IgD-negative memory B cell (primary cell): ENCODE results near the gene CLDN24. TPM values are rescaled to one million over a fixed set of nuclear protein-coding genes. Genes with fewer than 3 reads are reported as not detected.
A peak's percentile ranks its signal among the peaks of the same experiment; 100 is the strongest.

Experiments used
- H3K27ac Mint-ChIP-seq, 3 donors: one replicate each; pipeline ENCODE4 v1.8.0; 2020 to 2022; ENCODE audit warnings: mild to moderate bottlenecking in 3 of 3, mixed read lengths in 3 of 3, moderate library complexity in 1 of 3
- H3K27me3 Mint-ChIP-seq: one replicate; pipeline ENCODE4 v1.8.0; 2021; ENCODE audit warnings: mixed read lengths
- H3K36me3 Mint-ChIP-seq: one replicate; pipeline ENCODE4 v1.8.0; 2020; ENCODE audit warnings: mild to moderate bottlenecking, mixed read lengths
- H3K4me1 Mint-ChIP-seq, 3 donors: one replicate each; pipeline ENCODE4 v1.8.0; 2020 to 2022; ENCODE audit warnings: mixed read lengths in 3 of 3, mild to moderate bottlenecking in 1 of 3
- H3K4me3 Mint-ChIP-seq, 4 donors: one replicate each; pipeline ENCODE4 v1.8.0; 2020 to 2022; ENCODE audit warnings: mild to moderate bottlenecking in 4 of 4, mixed read lengths in 4 of 4, moderate library complexity in 3 of 4
- H3K9me3 Mint-ChIP-seq, 3 donors: one replicate each; pipeline ENCODE4 v1.8.0; 2020 to 2021; ENCODE audit warnings: mixed read lengths in 3 of 3, mild to moderate bottlenecking in 1 of 3
- polyA plus RNA-seq: library from polyadenylated mRNA; unstranded; fragments of 300-500 nt; fragmentation: Illumina TruSeq; gene quantifications from one replicate; pipeline ENCODE4 v1.2.3, GENCODE V29; 2021

Gene CLDN24
- not detected for polyA plus RNA-seq

GRCh38 chr4:183322326-183322725 lies at the start of gene CLDN24:
TSS of gene CLDN24 (minus strand) at chr4:183322426. CDS start at chr4:183322426, 0 bp downstream.
- Mint-ChIP-seq H3K27ac (no peak within 1 kb of the TSS), H3K27me3 (peaks cover 10% of the 10 kb centered on the region), H3K4me3 (no peak within 1 kb of the TSS), H3K36me3 (no peaks in the 10 kb centered on the region), H3K9me3 (peaks cover 0 to 7% (median 1%) of the 10 kb centered on the region in 3 donors), H3K4me1 (no peaks in the 10 kb centered on the region)

- Mint-ChIP-seq H3K4me3 (no peak overlapping the region), H3K4me1 (peaks cover 0 to 2% (median 0%) of the 10 kb centered on the region in 3 donors), H3K27ac (no peak overlapping the region)
Observed at GRCh38 chr4:183370786-183371185, 48.6 kb upstream of the CLDN24 start.

GRCh38 chr4:183369073-183369472 lies 46.8 kb upstream of the CLDN24 start:
- Mint-ChIP-seq H3K9me3 (peaks cover 0 to 4% (median 3%) of the 10 kb centered on the region in 3 donors), H3K4me1 (peaks cover 0 to 2% (median 0%) of the 10 kb centered on the region in 3 donors), H3K27ac (no peak overlapping the region), H3K36me3 (peaks cover 2% of the 10 kb centered on the region), H3K27me3 (peaks cover under 1% of the 10 kb centered on the region), H3K4me3 (no peak overlapping the region)

More at GRCh38 chr4:183370786-183371185, 48.6 kb upstream of the CLDN24 start:
- H3K36me3 Mint-ChIP-seq = peaks cover 3% of the 10 kb centered on the region
- peaks cover 0 to 4% (median 3%) of the 10 kb centered on the region in 3 donors for H3K9me3 Mint-ChIP-seq
- H3K27me3 Mint-ChIP-seq = no peaks in the 10 kb centered on the region

DNA sequence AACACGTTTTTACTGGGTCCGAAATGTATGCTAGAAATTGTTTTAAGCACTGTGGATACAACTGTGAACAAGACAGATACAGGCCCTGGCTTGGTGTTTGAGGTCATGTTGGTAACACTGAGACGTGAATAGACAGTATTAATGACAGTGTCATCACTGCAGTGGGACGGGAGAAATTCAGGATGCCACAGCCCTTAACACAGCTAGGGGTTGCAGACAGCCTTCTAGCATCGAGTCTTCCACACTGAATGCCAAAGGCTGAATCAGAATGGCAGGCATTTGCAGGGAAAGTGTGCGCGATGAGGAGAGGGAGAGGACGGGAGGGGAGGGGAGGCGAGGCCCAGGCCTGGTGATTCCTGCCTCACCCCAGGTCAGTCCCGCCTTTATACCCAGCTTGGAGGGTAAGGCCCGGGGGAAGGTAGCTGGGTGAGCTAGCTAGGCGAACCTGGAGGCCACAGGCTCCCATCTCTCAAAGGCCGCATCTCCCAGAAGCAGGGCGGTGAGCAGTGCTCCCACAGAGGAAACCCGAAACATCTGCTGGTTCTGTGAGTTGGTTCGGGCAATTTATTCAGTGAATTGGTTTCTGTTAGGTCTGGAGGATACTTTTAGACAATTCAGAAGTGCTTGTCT lies 44.1 kb upstream of the CLDN24 start:
- Mint-ChIP-seq H3K4me1 (peaks cover 0 to 2% (median 0%) of the 10 kb centered on the region in 3 donors), H3K27me3 (peaks cover 6% of the 10 kb centered on the region), H3K36me3 (peaks cover 2% of the 10 kb centered on the region), H3K9me3 (peaks cover 0 to 2% (median 0%) of the 10 kb centered on the region in 3 donors), H3K4me3 (no peak overlapping the region), H3K27ac (peak overlapping the region in 1 of 3 donors; percentile 51)

DNA sequence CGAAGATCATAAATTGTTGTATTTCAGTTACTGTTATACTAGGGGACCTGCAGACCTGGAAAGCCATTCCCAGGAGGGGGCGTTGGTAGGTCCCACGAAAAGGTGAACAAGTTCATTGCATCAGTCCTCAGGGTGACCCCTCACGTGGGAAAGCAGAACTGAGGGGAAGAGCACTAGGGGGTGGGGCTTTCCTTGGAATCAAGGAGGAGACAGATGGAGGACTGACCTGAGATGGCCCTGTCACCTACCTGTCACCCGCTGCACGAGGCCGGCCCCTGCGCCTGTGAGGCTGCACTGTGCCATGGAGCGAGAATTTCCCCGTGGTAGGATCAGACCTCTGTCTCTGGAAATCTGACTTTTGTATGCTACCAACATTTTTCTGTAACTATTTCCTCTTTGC lies 41.8 kb upstream of the CLDN24 start:
- H3K9me3 Mint-ChIP-seq = peaks cover 0 to 2% (median 0%) of the 10 kb centered on the region in 3 donors
- no peak overlapping the region for H3K27ac Mint-ChIP-seq
- peaks cover 2% of the 10 kb centered on the region for H3K36me3 Mint-ChIP-seq
- H3K4me1 Mint-ChIP-seq = peaks cover 0 to 2% (median 0%) of the 10 kb centered on the region in 3 donors
- H3K27me3 Mint-ChIP-seq = peaks cover 6% of the 10 kb centered on the region
- H3K4me3 Mint-ChIP-seq = no peak overlapping the region

DNA sequence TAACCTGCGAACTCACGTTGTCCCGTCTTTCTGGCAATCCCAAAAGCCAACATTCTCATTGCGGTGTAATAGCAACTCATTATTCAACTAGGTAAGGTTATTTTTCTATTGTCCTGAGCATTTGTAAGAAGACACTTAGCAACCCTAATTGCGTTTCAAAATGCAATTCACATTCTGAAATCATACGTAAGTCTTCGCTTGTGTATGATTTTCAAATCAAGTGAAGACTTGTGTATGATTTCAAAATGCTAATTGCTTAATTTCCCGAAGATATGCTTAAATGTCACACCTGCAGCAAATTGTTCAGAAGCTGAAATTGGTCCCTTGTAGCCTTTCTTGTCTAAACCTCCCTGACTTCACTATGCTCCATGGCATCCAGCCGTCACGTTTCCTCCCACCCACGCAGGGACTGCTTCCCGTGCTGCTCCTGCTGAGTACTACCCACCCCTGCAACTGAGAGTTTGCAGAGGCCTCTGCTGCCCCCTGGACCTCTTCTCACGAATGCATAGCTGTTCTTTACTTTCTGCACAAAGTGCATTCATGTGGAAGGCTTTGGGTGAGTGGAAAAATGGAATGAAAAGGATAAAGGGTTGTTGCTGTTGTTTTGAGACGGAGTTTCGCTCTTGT lies 40.8 kb upstream of the CLDN24 start:
- peaks cover 2% of the 10 kb centered on the region for H3K36me3 Mint-ChIP-seq
- no peak overlapping the region for H3K27ac Mint-ChIP-seq
- H3K9me3 Mint-ChIP-seq = peaks cover 0 to 2% (median 0%) of the 10 kb centered on the region in 3 donors
- H3K4me1 Mint-ChIP-seq = peaks cover 0 to 2% (median 0%) of the 10 kb centered on the region in 3 donors
- no peak overlapping the region for H3K4me3 Mint-ChIP-seq
- H3K27me3 Mint-ChIP-seq = peaks cover 6% of the 10 kb centered on the region

DNA sequence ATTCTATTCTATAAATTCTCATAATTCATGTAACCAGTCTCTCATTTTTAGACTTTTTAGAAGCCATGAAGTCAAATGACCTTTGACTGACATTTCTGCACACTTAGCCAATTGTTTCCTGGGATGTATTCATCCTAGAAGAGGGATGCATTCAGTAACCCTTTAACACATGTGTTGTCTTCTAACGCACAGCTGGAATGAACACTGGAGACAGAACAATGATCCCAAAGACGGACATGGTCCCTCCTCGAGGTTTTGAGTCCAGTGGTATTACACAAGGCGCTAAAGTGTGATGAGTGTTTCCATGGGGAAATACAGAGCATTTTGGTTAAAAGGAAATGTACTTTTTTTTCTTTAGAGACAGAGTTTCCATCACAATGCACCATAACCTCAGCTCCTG lies 39.8 kb upstream of the CLDN24 start:
- Mint-ChIP-seq H3K4me3 (no peak overlapping the region), H3K9me3 (peaks cover 0 to 2% (median 0%) of the 10 kb centered on the region in 3 donors), H3K27ac (no peak overlapping the region), H3K4me1 (peaks cover 0 to 4% (median 0%) of the 10 kb centered on the region in 3 donors), H3K27me3 (peaks cover 8% of the 10 kb centered on the region), H3K36me3 (peaks cover 1% of the 10 kb centered on the region)

GRCh38 chr4:183360161-183360919 lies 38.1 kb upstream of the CLDN24 start:
- H3K4me1 Mint-ChIP-seq = peaks cover 0 to 4% (median 0%) of the 10 kb centered on the region in 3 donors
- H3K9me3 Mint-ChIP-seq = peaks cover 0 to 2% (median 0%) of the 10 kb centered on the region in 3 donors
- H3K4me3 Mint-ChIP-seq = no peak overlapping the region
- no peak overlapping the region for H3K27ac Mint-ChIP-seq
- peaks cover 9% of the 10 kb centered on the region for H3K27me3 Mint-ChIP-seq
- peaks cover 1% of the 10 kb centered on the region for H3K36me3 Mint-ChIP-seq

DNA sequence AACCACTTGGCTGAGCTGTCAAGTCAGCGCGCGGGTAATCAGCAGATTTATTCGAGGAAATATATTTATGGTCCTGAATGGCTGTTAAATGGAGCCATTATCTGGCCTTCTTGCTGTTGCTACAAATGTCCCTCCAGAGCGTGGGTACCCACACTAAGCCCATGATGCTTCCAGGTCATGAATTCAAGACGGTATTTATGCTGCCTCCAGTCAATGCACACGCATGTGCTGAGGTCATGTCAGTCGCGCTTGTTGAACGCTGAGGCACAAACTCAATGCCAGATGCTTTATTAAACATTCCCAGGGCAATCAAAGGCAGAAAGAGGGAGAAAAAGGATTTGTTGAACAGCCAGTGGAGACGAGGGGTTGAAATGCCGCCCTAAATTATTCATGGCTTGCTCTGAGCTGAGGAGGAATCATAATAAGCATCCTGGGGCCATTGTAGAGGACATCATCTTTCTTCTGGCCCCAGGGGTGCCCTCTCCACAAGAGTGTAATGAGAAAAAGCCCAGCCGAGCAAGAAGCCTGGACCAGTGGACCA lies 36.1 kb upstream of the CLDN24 start:
- H3K36me3 Mint-ChIP-seq = peaks cover 1% of the 10 kb centered on the region
- peaks cover 0 to 4% (median 0%) of the 10 kb centered on the region in 3 donors for H3K4me1 Mint-ChIP-seq
- no peak overlapping the region for H3K4me3 Mint-ChIP-seq

GRCh38 chr4:183356931-183357675 lies 34.9 kb upstream of the CLDN24 start:
- H3K9me3 Mint-ChIP-seq = no peaks in the 10 kb centered on the region
- H3K36me3 Mint-ChIP-seq = peaks cover 1% of the 10 kb centered on the region
- no peak overlapping the region for H3K27ac Mint-ChIP-seq
- H3K4me1 Mint-ChIP-seq = peaks cover 0 to 4% (median 0%) of the 10 kb centered on the region in 3 donors
- peaks cover 4% of the 10 kb centered on the region for H3K27me3 Mint-ChIP-seq
- H3K4me3 Mint-ChIP-seq = peak overlapping the region in 1 of 4 donors; percentile 45

More for the DNA sequence above, 36.1 kb upstream of the CLDN24 start:
- Mint-ChIP-seq H3K27me3 (peaks cover 3% of the 10 kb centered on the region), H3K9me3 (peaks cover 0 to 2% (median 0%) of the 10 kb centered on the region in 3 donors), H3K27ac (no peak overlapping the region)

DNA sequence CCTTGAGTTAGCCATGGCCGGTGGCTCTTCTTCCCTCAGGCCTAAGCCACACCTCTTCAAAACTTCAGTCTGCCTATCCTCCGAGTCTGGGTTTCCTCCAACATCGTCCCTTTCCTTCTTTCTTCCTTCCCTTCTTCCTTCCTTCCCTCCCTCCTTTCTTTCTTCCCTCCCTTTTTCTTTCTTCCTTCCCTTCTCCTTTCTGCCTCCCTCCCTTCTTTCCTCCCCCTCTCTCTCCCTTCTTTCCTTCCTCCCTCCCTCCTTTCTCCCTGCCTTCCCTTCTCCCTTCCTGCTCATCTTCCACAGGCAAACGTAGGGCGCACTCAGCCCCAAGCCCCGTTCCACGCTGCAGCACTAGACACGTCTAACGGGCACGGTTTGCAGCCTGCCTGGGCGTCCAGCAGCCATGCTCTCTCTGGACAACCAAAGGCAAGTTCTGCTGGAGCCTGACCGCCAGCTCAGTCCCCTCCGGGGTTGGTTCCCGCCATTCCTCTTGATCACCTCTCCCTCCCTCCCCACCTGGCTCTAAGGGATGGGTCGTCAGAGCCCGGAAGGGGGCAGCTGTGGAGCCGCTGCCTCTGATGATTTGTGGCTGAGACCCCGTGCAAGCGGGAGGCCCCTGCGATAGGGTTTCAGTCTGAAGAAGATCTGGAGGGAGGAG lies 34.1 kb upstream of the CLDN24 start:
- H3K36me3 Mint-ChIP-seq = peaks cover 1% of the 10 kb centered on the region
- H3K4me3 Mint-ChIP-seq = no peak overlapping the region
- no peaks in the 10 kb centered on the region for H3K9me3 Mint-ChIP-seq
- H3K4me1 Mint-ChIP-seq = peaks cover 0 to 4% (median 0%) of the 10 kb centered on the region in 3 donors
- peaks cover 4% of the 10 kb centered on the region for H3K27me3 Mint-ChIP-seq
- H3K27ac Mint-ChIP-seq = no peak overlapping the region

DNA sequence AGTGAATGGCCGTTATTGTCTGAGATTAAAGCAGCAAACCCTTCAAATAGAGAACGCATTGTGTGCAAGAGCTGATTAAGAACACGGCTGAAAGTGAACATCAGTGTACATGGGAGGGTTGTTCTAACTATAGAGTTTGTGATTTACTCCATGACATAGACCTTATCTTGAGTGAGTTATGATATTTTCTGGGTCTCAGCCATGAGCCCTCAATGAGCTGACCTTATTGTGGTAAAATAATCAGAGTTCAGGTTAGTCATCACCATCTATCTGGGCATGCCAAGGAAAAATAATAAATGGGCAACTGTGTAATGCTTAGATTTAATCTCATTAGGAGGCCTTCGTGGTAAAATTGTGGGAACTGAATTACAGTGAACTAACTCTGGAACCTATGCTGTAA lies 33.2 kb upstream of the CLDN24 start:
- Mint-ChIP-seq H3K27me3 (peaks cover 10% of the 10 kb centered on the region), H3K27ac (no peak overlapping the region), H3K36me3 (peaks cover 3% of the 10 kb centered on the region), H3K4me1 (peaks cover 0 to 4% (median 0%) of the 10 kb centered on the region in 3 donors), H3K9me3 (peaks cover 0 to 3% (median 0%) of the 10 kb centered on the region in 3 donors), H3K4me3 (no peak overlapping the region)

DNA sequence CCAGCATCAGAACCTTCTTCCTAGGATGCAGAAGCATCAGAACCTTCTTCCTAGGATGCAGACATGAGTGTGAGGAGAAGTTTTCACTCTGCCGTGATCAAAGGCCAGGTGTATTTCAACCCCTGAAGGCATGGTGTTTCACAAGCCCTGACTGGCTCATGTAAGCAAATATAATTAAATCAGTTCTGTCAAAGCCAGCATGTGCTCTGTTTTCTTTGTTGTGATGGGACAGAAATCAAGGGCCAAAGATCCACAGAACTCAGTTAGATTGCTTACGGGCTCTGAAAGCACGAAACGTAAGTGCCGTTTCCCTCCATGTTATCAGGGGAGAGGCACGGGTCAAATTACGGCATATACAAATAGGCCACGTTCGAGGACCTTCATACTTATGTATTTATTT lies 32.0 kb upstream of the CLDN24 start:
- H3K27ac Mint-ChIP-seq = no peak overlapping the region
- peaks cover 0 to 6% (median 2%) of the 10 kb centered on the region in 3 donors for H3K9me3 Mint-ChIP-seq
- peaks cover 0 to 4% (median 0%) of the 10 kb centered on the region in 3 donors for H3K4me1 Mint-ChIP-seq
- H3K36me3 Mint-ChIP-seq = peaks cover 6% of the 10 kb centered on the region
- H3K27me3 Mint-ChIP-seq = peaks cover 18% of the 10 kb centered on the region
- H3K4me3 Mint-ChIP-seq = no peak overlapping the region

- H3K9me3 Mint-ChIP-seq = peaks cover 0 to 6% (median 2%) of the 10 kb centered on the region in 3 donors
- peaks cover 6% of the 10 kb centered on the region for H3K36me3 Mint-ChIP-seq
- H3K4me3 Mint-ChIP-seq = no peak overlapping the region
- peaks cover 21% of the 10 kb centered on the region for H3K27me3 Mint-ChIP-seq
- no peak overlapping the region for H3K27ac Mint-ChIP-seq
- H3K4me1 Mint-ChIP-seq = peaks cover 0 to 4% (median 0%) of the 10 kb centered on the region in 3 donors
Observed at GRCh38 chr4:183353557-183353956, 31.3 kb upstream of the CLDN24 start.
